ENCODE data around the gene CNPY1.
"Not testable (repeated sequence)": the region's sequence is repeated elsewhere in the genome, so short reads cannot be mapped to it uniquely, and the experiment has no call there.

CNPY1 gene

GRCh38 chr7:155532792-155533119 is 13.6 kb downstream of the CNPY1 start:
- no peak for DNase-seq

DNA sequence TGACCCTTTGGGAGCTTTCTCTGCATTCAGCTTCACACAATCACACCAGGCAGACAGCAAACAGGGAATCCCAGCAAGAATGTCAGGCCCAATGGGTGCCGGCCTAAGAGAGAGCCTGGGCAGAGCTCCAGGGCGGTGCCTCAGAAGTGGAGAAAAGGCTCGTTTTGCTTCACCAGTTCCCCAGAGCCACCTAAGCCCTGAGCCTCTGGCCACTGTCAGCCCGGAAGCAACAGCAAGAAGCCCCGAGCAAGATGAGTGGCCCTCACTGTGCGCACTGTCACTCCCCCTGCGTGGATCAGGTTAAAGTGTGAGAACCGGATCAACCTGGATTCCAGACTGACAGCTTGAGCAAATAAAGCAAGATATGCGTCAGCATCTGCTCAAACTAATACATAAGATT is 14.7 kb downstream of the CNPY1 start:
- no peak for DNase-seq

GRCh38 chr7:155530601-155531000 is 15.8 kb downstream of the CNPY1 start:
- no peak for DNase-seq

DNA sequence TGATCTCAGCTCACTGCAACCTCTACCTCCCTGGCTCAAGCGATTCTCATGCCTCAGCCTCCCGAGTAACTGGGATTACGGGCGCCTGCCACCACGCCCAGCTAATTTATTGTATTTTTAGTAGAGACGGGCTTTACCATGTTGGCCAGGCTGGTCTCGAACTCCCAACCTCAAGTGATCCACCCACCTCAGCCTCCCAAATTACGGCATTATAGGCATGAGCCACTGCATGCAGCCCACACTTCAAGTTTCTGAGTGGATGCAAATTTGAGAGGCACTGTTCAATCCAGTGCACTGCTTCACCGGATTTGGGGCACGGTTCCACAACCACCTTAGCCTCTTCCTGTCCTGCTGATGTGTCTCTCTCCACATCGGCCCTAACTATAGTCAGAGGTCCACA is 16.5 kb downstream of the CNPY1 start:
- DNase-seq = no peak

- DNase-seq = no peak
Measured at GRCh38 chr7:155529346-155529745, 17.0 kb downstream of the CNPY1 start.

- no peak for DNase-seq
Measured at GRCh38 chr7:155527664-155528063, 18.7 kb downstream of the CNPY1 start.

GRCh38 chr7:155526225-155526624 is 20.1 kb downstream of the CNPY1 start:
- no peak for DNase-seq

DNA sequence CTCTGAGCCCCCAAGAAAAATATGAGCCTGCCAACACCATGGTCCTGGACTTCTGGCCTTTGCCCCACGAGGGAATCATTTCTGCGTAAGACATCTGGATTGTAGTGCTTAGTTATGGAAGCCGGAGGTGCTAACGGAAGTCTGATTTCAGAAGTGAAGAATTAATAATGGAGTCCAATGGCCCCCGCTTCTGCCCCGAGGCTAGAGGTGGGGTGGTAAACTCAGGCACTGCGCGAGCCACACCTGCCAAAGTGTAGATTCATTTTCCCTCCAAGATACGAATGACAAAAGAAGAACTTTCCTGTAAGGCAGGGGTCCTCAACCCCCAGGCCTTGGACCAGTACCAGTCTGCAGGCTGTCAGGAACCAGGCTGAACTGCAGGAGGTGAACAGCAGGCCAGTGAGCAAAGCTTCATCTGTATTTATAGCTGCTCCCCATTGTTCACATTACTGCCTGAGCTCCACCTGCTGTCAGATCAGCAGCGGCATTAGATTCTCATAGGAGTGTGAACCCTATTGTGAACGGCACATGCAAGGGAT is 22.3 kb downstream of the CNPY1 start:
- DNase-seq = no peak

- DNase-seq = no peak
Measured at GRCh38 chr7:155523168-155523675, 23.1 kb downstream of the CNPY1 start.

- DNase-seq = no peak
Measured at GRCh38 chr7:155521743-155522398, 24.5 kb downstream of the CNPY1 start.

DNA sequence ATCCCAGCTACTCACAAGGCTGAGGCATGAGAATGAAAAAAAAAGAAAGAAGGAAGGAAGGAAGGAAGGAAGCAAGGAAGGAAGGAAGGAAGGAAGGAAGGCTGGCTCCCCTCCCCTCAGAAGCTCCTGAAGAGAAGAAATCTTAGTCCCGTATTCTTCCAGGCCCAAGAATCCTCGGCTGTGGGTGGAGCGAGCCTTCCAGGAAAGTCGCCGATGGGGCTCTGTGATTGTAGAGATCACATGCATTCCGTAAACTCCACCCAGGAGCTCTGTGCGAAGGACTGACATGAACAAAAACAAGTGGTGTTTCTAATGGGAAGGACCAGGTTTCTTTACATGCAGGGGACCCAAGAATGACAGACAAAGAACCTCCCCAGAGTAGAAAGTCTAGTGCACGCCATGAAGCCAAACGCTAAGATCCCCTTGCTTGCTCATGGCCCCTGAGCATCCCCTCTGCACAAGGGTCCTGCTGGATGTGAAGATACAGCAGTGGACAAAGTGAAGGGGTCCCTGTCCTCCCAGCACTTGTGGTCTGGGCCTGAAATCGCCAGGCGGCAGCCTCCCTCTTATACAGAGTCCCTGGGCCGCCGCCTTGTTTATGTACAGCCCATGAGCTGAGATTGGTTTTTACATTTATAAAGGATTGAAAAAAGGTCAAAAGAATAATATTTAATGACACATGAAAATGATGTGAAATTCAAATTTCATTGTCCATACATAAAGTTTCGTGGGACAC is 25.2 kb downstream of the CNPY1 start:
- no peak for DNase-seq

DNA sequence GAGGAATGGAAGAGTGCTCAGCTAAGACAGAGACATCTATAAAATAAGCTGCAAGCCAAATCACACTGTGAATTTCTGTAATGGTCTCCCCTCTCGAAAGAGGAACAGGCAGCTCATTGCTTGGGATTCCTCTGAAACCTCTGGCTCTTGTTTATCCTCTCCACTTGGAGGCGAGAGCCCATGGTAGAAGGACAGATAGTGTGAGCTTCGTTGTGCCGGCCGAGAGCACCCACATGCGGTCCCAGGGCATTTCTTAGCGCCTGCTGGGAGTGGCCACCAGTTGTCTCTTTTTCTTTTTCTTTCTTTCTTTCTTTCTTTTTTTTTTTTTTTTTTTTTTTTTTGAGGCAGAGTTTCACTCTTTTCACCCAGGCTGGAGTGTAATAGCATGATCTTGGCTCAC is 26.2 kb downstream of the CNPY1 start:
- DNase-seq = no peak

GRCh38 chr7:155519358-155519757 is 27.0 kb downstream of the CNPY1 start:
- not testable (repeated sequence) for DNase-seq

- DNase-seq = no peak
Measured at GRCh38 chr7:155518633-155519032, 27.7 kb downstream of the CNPY1 start.

GRCh38 chr7:155517969-155518368 is 28.4 kb downstream of the CNPY1 start:
- DNase-seq = no peak

DNA sequence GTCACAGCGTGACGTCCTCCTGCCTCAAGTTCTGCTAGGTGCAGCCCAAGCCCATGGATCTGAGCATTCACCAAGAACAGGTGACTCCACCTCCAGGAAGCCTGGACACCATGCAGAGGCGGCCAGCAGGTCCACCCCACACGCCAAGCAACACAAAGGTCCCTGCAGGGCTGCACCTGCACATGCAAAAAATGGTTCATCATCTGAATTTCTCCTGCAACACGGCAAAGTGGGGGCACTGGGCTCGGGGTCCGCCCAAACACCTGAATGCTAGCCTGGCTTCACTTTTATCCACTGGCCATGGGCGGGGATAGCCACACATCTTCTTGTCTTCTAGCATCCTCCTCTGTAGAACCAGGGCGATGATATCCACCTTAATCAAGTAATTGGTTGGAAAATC is 28.9 kb downstream of the CNPY1 start:
- no peak for DNase-seq

DNA sequence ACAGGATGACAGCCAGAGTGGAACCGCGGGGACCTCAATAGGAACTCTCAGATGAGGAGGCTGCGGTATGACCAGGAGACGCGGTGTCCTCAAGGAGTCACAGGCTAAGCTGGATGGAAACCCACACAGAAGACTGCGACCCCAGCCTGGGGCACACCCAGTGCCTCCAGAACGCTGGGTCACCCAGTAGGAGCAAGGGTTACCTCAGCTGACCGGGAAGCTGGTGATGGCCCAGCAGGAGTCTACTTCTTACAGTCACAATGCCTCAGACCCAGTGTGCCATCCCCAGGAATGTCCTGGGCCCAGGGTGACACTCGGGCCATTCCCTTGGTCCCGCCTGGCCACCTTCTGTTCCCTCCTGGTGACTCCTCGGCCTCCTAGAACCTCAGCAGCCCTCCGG is 29.9 kb downstream of the CNPY1 start:
- DNase-seq = no peak

- no peak for DNase-seq
Measured at GRCh38 chr7:155515318-155515717, 31.0 kb downstream of the CNPY1 start.

DNA sequence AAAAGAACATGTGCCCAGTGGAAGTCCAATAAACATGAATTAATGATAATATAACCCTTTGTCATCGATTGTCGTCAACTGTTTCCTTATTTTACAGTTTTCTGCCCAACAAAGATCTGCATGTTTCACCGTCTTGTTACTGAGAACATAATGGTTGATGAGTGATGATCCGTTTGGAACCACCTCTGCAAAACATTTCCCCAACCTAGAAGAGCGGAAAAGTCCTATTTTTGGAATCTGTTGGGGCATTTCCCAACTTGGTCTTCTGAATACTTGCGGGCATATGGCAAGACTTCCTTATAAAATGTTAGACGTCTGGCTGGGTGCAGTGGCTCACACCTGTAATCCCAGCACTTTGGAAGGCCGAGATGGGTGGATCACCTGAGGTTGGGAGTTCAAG is 32.1 kb downstream of the CNPY1 start:
- no peak for DNase-seq

DNA sequence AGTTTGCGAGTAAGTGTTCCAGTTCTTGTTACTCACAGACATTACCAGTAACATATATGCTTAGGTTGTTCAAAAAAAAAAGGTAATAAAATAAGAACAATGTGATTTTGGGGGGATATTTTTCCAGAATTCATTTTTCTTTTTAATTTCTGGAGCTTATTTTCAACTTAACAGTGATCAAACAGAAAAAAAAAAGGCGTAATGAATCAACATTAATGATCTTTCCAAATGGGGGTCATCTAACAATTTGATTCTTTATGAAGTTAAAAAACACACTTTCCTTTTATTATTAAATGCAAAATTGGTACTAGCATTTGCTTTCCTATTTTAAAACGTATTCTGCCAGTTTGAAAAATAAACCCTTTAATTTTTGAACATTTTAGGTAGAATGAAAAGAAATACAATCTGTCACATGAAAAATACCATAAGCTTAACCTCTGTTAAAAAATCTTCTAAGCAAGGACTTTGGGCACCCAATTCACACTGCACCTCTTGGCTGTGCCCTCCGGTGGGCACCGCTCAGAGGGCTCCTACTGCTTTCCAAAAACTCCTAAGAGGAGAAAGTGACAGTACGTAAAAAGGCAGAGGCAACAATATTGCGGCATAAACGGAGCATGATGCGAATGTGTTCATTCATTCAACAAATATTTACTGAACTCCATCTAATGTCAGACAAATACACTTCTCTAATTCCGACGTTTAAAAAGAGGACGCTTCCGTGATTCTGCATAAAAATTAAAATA is 32.6 kb downstream of the CNPY1 start:
- DNase-seq = no peak

DNA sequence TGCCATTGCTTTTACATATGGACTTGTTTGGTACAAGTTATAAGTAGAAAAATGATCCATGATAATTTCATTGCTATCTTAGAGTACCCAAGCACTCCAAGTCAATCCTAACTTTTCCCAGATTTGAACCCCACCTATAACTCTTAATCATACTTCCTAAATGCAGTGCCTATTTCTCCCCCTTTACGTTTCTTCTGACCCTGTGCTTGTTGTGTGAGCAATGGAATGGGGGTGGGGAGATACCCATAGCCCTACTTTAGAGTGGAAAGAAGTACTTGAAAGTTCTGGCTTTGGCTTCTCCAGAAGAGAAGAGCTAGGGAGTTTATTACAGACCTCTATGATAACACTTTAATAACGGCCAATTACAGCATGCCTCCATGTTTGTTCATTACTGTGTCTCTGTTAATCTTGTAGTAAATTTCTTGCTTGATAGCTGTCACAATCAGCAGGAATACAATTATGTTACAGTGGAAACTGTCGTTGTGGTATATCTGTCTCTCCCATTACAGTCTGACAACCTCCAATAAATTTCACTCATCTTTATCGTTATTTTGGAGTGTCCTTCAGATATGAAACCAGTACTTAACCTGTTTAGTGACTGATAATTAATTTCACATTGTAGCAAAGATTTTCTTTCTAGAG is 34.0 kb downstream of the CNPY1 start:
- no peak for DNase-seq

DNA sequence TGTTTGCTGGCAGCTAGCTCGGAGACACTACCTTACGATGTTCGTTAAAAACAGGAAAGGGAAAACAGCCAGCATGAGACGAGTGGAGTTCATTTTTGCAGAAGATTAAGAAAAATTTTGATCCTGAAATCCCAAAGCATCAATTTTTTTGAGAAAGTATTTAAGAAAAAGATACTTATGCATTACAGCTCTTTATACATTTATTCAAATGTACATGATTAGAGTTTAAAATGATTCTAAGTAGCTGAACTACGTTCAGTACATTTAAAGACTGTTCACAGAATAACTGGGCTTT is 34.7 kb downstream of the CNPY1 start:
- no peak for DNase-seq
